Thyroid gland (tissue), 4 donors: ENCODE data around the gene RAB11FIP4. TPM values are rescaled to one million over a fixed set of nuclear protein-coding genes. Genes with fewer than 3 reads are reported as not detected.

Experiments
- DNase-seq, 2 donors: peaks; one replicate each; pipeline ENCODE4 v3.0.0-alpha.2; 2019
- H3K27ac ChIP-seq, 3 donors: fragments of 200-600 bp; sonication (generic); 1 replicate in 2 of 3; 2 replicates in 1 of 3; pipeline ENCODE4 v1.5.1; 2016 to 2019; ENCODE audit warnings: mild to moderate bottlenecking in 1 of 3, moderate library complexity in 1 of 3
- H3K27me3 ChIP-seq: fragments of 200-600 bp; sonication (generic); one replicate; pipeline ENCODE4 v1.5.1; 2019
- H3K36me3 ChIP-seq, 2 donors: fragments of 200-600 bp; sonication (generic); one replicate each; pipeline ENCODE4 v1.5.1; 2016 to 2019
- H3K4me1 ChIP-seq, 2 donors: fragments of 200-600 bp; sonication (generic); one replicate each; pipeline ENCODE4 v1.5.1; 2017 to 2019
- H3K4me3 ChIP-seq, 3 donors: fragments of 200-600 bp; sonication (generic); replicated peaks in 1 of 3; 1 replicate in 2 of 3; 2 replicates in 1 of 3; pipeline ENCODE4 v1.5.1; 2016; ENCODE audit warnings: mild to moderate bottlenecking in 1 of 3
- H3K9me3 ChIP-seq: fragments of 200-600 bp; sonication (generic); one replicate; pipeline ENCODE4 v1.5.1; 2017
- CTCF ChIP-seq, 6 experiments: fragments of 200-600 bp in 3 of 6; fragments of 450-650 bp in 3 of 6; sonication (generic) in 3 of 6; IDR thresholded peaks; one replicate each; pipeline ENCODE4 v1.5.1; 2016 to 2019; ENCODE audit warnings: antibody characterized with exemption in 6 of 6, mild to moderate bottlenecking in 2 of 6, inconsistent platforms in 1 of 6, moderate library complexity in 1 of 6
- POLR2A ChIP-seq, 2 donors: fragments of 450-650 bp; IDR thresholded peaks; one replicate each; pipeline ENCODE4 v1.6.1; 2017; ENCODE audit warnings: antibody characterized with exemption in 2 of 2, mild to moderate bottlenecking in 2 of 2, moderate library complexity in 1 of 2
- WGBS, 2 donors: methylation state at CpG; one replicate each; pipeline ENCODE4 v1.1.5; 2017; 5-methylcytosine and 5-hydroxymethylcytosine counted together
- intact Hi-C: fragments of 100-400 bp; cut with DNase I; formaldehyde crosslinking; loops from one replicate; pipeline ENCODE4 v1.15.1; 2023
- total RNA-seq, 4 donors: library from RNA; depleted of rRNA; stranded (reverse); fragments of >200 nt; gene quantifications; one replicate each; pipeline ENCODE4 v1.2.3, GENCODE V29; 2016

Gene RAB11FIP4
- total RNA-seq, 4 donors from 2014 or later = 21.1 to 44.5 (median 24.9) TPM

GRCh38 chr17:31357839-31358394 lies 33.6 kb upstream of the RAB11FIP4 start:
- H3K4me3 ChIP-seq = no peak overlapping the region
- intact Hi-C loops = no loop called here
- WGBS, 2 donors = 92 to 93% methylated on average over 3 of the region's 3 CpGs
- peaks cover 21 to 36% of the 10 kb centered on the region in 2 donors for H3K36me3 ChIP-seq
- no peak for TF ChIP-seq POLR2A (IDR thresholded peaks at IDR 0.05)
- H3K27ac ChIP-seq = no peak overlapping the region
- H3K9me3 ChIP-seq = no peaks in the 10 kb centered on the region
- no peaks in the 10 kb centered on the region for H3K27me3 ChIP-seq
- peaks cover 0 to 10% of the 10 kb centered on the region in 2 donors for H3K4me1 ChIP-seq
- no peak for DNase-seq

DNA sequence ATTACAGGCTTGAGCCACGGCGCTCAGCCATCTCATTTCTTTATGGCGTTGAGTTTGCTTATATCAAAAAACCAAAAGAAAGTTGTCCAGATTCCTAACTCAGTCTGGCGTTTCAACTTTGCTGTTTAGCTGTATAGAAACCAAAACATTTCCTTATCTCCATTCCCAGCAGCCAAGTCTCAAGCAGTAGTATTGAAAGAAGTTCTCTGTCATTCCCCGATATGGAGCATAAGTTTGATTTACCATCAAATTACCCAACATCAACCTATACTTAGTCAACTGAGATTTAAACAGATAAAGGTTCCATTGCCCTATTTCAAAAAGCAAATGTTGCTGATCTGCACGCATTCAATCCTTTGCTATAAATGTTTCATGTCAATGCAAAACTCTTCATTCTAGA lies 27.5 kb upstream of the RAB11FIP4 start:
- intact Hi-C loops = no loop called here
- no peak for DNase-seq
- Histone ChIP-seq H3K4me1 (no peaks in the 10 kb centered on the region), H3K36me3 (peaks cover 15 to 18% of the 10 kb centered on the region in 2 donors), H3K27me3 (no peaks in the 10 kb centered on the region), H3K9me3 (no peaks in the 10 kb centered on the region), H3K27ac (no peak overlapping the region), H3K4me3 (no peak overlapping the region)
- no peak for TF ChIP-seq CTCF (IDR thresholded peaks at IDR 0.05)
- no peak for TF ChIP-seq POLR2A (IDR thresholded peaks at IDR 0.05)
- 95 to 97% methylated on average over 6 of the region's 6 CpGs for WGBS, 2 donors

DNA sequence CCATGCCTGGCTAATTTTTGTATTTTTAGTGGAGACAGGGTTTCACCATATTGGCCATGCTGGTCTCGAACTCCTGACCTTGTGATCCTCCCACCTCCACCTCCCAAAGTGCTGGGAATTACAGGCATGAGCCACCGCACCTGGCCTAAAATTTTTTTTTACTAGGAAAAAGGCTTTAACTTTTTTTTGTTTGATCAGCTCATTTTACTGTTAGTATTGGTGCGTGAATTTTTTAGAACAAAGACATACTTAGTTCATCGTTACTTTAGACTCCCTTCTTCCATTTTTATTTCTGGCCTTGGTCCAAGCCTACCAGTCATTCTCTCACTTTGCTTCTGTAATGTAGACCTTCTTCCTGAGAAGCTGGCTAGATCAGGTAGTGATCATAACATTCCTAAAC lies 25.4 kb upstream of the RAB11FIP4 start:
- intact Hi-C loops = no loop called here
- no peak overlapping the region for H3K27ac ChIP-seq
- H3K9me3 ChIP-seq = no peaks in the 10 kb centered on the region
- 98% methylated on average over 4 of the region's 4 CpGs for WGBS, 2 donors
- H3K4me1 ChIP-seq = peaks cover 6 to 7% of the 10 kb centered on the region in 2 donors
- no peaks in the 10 kb centered on the region for H3K27me3 ChIP-seq
- DNase-seq = no peak
- no peak overlapping the region for H3K4me3 ChIP-seq
- no peak for TF ChIP-seq POLR2A (IDR thresholded peaks at IDR 0.05)
- no peak for TF ChIP-seq CTCF (IDR thresholded peaks at IDR 0.05)
- H3K36me3 ChIP-seq = peaks cover 2 to 13% of the 10 kb centered on the region in 2 donors

GRCh38 chr17:31369266-31369665 lies 22.2 kb upstream of the RAB11FIP4 start:
- Histone ChIP-seq H3K9me3 (no peaks in the 10 kb centered on the region), H3K36me3 (peaks cover 0 to 8% of the 10 kb centered on the region in 2 donors), H3K27me3 (no peaks in the 10 kb centered on the region), H3K27ac (no peak overlapping the region), H3K4me1 (peaks cover 7 to 21% of the 10 kb centered on the region in 2 donors), H3K4me3 (no peak overlapping the region)
- no peak for DNase-seq
- no peak for TF ChIP-seq POLR2A (IDR thresholded peaks at IDR 0.05)
- intact Hi-C loops = no loop called here

- Histone ChIP-seq H3K27me3 (no peaks in the 10 kb centered on the region), H3K9me3 (no peaks in the 10 kb centered on the region), H3K4me3 (no peak overlapping the region), H3K27ac (peak overlapping the region in 1 of 3 donors; percentile 25), H3K36me3 (peaks cover 3 to 11% of the 10 kb centered on the region in 2 donors), H3K4me1 (peaks cover 7 to 21% of the 10 kb centered on the region in 2 donors)
- no peak for DNase-seq
- WGBS, 2 donors = 36 to 61% methylated on average over 4 of the region's 4 CpGs
- no peak for TF ChIP-seq CTCF (IDR thresholded peaks at IDR 0.05)
- TF ChIP-seq POLR2A (IDR thresholded peaks at IDR 0.05) = no peak
- intact Hi-C loops = no loop called here
Observed at GRCh38 chr17:31371511-31372097, 19.9 kb upstream of the RAB11FIP4 start.
